K562 (cell line): ENCODE results near the gene NFYC. TPM values are rescaled to one million over a fixed set of nuclear protein-coding genes. Genes with fewer than 3 reads are reported as not detected.

Source experiments
- ASH1L ChIP-seq: fragments of 450-650 bp; IDR thresholded peaks from 2 replicates; pipeline ENCODE4 v1.6.1; 2018; ENCODE audit warnings: borderline replicate concordance, mild to moderate bottlenecking, low read depth; ENCODE audit not compliant: partially characterized antibody
- BRCA1 ChIP-seq, 2 experiments: fragments of 450-650 bp in 1 of 2; sonication (generic) in 1 of 2; formaldehyde crosslinking in 1 of 2; IDR thresholded peaks; 2 replicates each; pipeline versions ENCODE4 v1.5.0 to v1.6.1; 2017 to 2020; ENCODE audit warnings: mild to moderate bottlenecking in 1 of 2, missing genetic modification reagents in 1 of 2
- L3MBTL2 ChIP-seq: fragments of 450-650 bp; IDR thresholded peaks from 2 replicates; pipeline ENCODE4 v1.6.1; 2016; ENCODE audit warnings: mild to moderate bottlenecking, moderate library complexity
- NFIC ChIP-seq: fragments of 450-650 bp; IDR thresholded peaks from 2 replicates; pipeline ENCODE4 v1.6.1; 2017; ENCODE audit warnings: mild to moderate bottlenecking, inconsistent platforms
- NUFIP1 ChIP-seq: fragments of 450-650 bp; IDR thresholded peaks from 2 replicates; pipeline ENCODE4 v1.6.1; 2018; ENCODE audit not compliant: partially characterized antibody
- POLR2G ChIP-seq: fragments of 200-400 bp; formaldehyde crosslinking; IDR thresholded peaks from 2 replicates; pipeline ENCODE4 v1.6.1; 2017; ENCODE audit warnings: low read depth, mild to moderate bottlenecking, antibody characterized with exemption, low read length, moderate library complexity
- RBBP5 ChIP-seq: fragments of 200-600 bp; sonication (generic); IDR thresholded peaks from 2 replicates; pipeline ENCODE4 v1.6.1; 2012; ENCODE audit warnings: borderline replicate concordance, mild to moderate bottlenecking, low read length, control low read depth, inconsistent platforms; ENCODE audit not compliant: insufficient read depth, poor library complexity, severe bottlenecking
- RFX7 ChIP-seq: fragments of 250-450 bp; sonication (Bioruptor Pico); IDR thresholded peaks from 2 replicates; pipeline ENCODE4 v1.5.1; 2021; ENCODE audit warnings: mild to moderate bottlenecking
- WHSC1 ChIP-seq: IDR thresholded peaks from one replicate; pipeline ENCODE4 v1.6.1; 2012; ENCODE audit warnings: low read length, control low read depth, inconsistent platforms
- ZNF354B ChIP-seq: fragments of 250-450 bp; sonication (Bioruptor Pico); IDR thresholded peaks from 2 replicates; pipeline ENCODE4 v1.4.0; 2020
- ZNF77 ChIP-seq: fragments of 250-450 bp; sonication (Bioruptor Pico); IDR thresholded peaks from 2 replicates; pipeline ENCODE4 v1.5.0; 2020
- polyA plus RNA-seq, 8 experiments: library from polyadenylated mRNA; depleted of rRNA in 4 of 8; stranded (reverse) in 5 of 8; unstranded in 3 of 8; fragments of >200 nt; fragmentation: Nextera tagmentation in 2 of 8; fragmentation: Illumina TruSeq in 1 of 8; extraction: Ambion mirVana in 2 of 8; extraction: Trizol in 1 of 8; gene quantifications; 2 replicates each; pipeline versions ENCODE4 v1.2.1 to v1.2.3, GENCODE V29; 2011 to 2014; ENCODE audit warnings: inconsistent platforms in 1 of 8, missing spikeins in 1 of 8
- total RNA-seq, 7 experiments: library from RNA; depleted of rRNA in 6 of 7; stranded (reverse); fragments of >200 nt in 6 of 7; fragmentation: Illumina TruSeq in 2 of 7; extraction: Trizol in 2 of 7; gene quantifications; 2 replicates each; pipeline versions ENCODE4 v1.2.1 to v1.2.3, GENCODE V29; 2011 to 2021; ENCODE audit warnings: low replicate concordance in 1 of 7
- TF ChIP-seq, protein P1 (sequence below): fragments of 150-350 bp; IDR thresholded peaks from 2 replicates; pipeline ENCODE4 v1.6.1; 2014; ENCODE audit warnings: low read depth, mild to moderate bottlenecking, low read length, borderline replicate concordance
- TF ChIP-seq, protein P2 (sequence below), 2 experiments: fragments of 200-800 bp in 1 of 2; sonication (Bioruptor generic) in 1 of 2; sonication (generic) in 1 of 2; formaldehyde crosslinking in 1 of 2; IDR thresholded peaks in 1 of 2; conservative IDR thresholded peaks in 1 of 2; 2 replicates each; pipeline versions ENCODE4 v1.5.0 to v1.6.1; 2016 to 2020; ENCODE audit warnings: missing compliant biosample characterization in 1 of 2, missing genetic modification characterization in 1 of 2, missing genetic modification reagents in 1 of 2
- TF ChIP-seq, protein P3 (sequence below): fragments of 450-650 bp; IDR thresholded peaks from 2 replicates; pipeline ENCODE4 v1.6.1; 2014; ENCODE audit warnings: low read depth, mild to moderate bottlenecking, moderate library complexity, borderline replicate concordance
- TF ChIP-seq, protein P4 (sequence below): sonication (generic); formaldehyde crosslinking; IDR thresholded peaks from 2 replicates; pipeline ENCODE4 v1.9.0; 2022; ENCODE audit warnings: mild to moderate bottlenecking, missing genetic modification reagents
- TF ChIP-seq, protein P5 (sequence below): fragments of 250-450 bp; sonication (Bioruptor Pico); IDR thresholded peaks from 2 replicates; pipeline ENCODE4 v1.8.0; 2021; ENCODE audit warnings: mild to moderate bottlenecking, moderate library complexity
- TF ChIP-seq, protein P6 (sequence below), 2 experiments: fragments of 450-650 bp in 1 of 2; sonication (generic) in 1 of 2; formaldehyde crosslinking in 1 of 2; IDR thresholded peaks in 1 of 2; conservative IDR thresholded peaks in 1 of 2; 2 replicates each; pipeline versions ENCODE4 v1.6.1 to v1.8.1; 2016 to 2023; ENCODE audit warnings: mild to moderate bottlenecking in 2 of 2, moderate library complexity in 2 of 2, inconsistent platforms in 1 of 2, missing genetic modification reagents in 1 of 2

Gene NFYC
- total and polyA plus RNA-seq, 9 of the 15 experiments (the other 6 are each of a cell fraction or from before 2014, with no cell fraction given) = 4.8 to 59.8 (median 41.1) TPM

DNA sequence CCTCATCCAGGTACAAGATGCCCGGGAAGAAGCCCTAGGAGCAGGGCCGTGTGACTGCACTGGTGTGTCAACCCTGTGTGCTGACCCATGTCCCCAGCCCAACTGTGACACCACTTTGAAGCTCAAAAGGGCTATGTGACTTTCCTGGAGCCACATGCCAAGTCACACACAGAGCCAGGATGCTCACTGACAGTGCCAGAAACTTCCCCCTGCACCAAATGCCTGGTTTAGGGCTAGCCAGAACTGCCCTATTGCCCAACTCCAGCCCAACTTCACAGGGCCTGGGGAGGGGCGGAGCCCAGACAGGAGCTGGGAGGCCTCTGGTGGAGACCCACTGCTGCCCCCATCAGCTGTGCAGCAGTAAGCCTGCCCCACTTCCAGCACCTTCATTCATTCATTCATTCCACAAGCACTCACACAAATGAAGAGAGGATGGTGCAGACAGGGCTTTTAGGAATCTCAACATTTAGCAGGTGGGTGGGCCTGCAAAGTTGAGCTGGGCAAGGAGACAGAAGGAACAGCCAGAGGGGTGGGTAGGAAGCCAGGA, 128.8 kb downstream of the NFYC start (continued):
- TF ChIP-seq, protein P1, sequence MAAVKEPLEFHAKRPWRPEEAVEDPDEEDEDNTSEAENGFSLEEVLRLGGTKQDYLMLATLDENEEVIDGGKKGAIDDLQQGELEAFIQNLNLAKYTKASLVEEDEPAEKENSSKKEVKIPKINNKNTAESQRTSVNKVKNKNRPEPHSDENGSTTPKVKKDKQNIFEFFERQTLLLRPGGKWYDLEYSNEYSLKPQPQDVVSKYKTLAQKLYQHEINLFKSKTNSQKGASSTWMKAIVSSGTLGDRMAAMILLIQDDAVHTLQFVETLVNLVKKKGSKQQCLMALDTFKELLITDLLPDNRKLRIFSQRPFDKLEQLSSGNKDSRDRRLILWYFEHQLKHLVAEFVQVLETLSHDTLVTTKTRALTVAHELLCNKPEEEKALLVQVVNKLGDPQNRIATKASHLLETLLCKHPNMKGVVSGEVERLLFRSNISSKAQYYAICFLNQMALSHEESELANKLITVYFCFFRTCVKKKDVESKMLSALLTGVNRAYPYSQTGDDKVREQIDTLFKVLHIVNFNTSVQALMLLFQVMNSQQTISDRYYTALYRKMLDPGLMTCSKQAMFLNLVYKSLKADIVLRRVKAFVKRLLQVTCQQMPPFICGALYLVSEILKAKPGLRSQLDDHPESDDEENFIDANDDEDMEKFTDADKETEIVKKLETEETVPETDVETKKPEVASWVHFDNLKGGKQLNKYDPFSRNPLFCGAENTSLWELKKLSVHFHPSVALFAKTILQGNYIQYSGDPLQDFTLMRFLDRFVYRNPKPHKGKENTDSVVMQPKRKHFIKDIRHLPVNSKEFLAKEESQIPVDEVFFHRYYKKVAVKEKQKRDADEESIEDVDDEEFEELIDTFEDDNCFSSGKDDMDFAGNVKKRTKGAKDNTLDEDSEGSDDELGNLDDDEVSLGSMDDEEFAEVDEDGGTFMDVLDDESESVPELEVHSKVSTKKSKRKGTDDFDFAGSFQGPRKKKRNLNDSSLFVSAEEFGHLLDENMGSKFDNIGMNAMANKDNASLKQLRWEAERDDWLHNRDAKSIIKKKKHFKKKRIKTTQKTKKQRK = no peak
- no peak for TF ChIP-seq NFIC
- TF ChIP-seq, protein P2, sequence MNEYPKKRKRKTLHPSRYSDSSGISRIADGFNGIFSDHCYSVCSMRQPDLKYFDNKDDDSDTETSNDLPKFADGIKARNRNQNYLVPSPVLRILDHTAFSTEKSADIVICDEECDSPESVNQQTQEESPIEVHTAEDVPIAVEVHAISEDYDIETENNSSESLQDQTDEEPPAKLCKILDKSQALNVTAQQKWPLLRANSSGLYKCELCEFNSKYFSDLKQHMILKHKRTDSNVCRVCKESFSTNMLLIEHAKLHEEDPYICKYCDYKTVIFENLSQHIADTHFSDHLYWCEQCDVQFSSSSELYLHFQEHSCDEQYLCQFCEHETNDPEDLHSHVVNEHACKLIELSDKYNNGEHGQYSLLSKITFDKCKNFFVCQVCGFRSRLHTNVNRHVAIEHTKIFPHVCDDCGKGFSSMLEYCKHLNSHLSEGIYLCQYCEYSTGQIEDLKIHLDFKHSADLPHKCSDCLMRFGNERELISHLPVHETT (CRISPR knock-in tag; conservative IDR thresholded peaks at IDR 0.05 in 1 of 2, IDR thresholded peaks at IDR 0.05 in 1 of 2) = no peak
- TF ChIP-seq BRCA1 (IDR thresholded peaks at IDR 0.05) = no peak
- TF ChIP-seq BRCA1 (CRISPR knock-in tag; IDR thresholded peaks at IDR 0.05) = no peak
- TF ChIP-seq ZNF77 = no peak
- TF ChIP-seq, protein P3, sequence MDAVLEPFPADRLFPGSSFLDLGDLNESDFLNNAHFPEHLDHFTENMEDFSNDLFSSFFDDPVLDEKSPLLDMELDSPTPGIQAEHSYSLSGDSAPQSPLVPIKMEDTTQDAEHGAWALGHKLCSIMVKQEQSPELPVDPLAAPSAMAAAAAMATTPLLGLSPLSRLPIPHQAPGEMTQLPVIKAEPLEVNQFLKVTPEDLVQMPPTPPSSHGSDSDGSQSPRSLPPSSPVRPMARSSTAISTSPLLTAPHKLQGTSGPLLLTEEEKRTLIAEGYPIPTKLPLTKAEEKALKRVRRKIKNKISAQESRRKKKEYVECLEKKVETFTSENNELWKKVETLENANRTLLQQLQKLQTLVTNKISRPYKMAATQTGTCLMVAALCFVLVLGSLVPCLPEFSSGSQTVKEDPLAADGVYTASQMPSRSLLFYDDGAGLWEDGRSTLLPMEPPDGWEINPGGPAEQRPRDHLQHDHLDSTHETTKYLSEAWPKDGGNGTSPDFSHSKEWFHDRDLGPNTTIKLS = no peak
- TF ChIP-seq ASH1L = peak; percentile 7
- TF ChIP-seq ZNF354B = no peak
- TF ChIP-seq, protein P4, sequence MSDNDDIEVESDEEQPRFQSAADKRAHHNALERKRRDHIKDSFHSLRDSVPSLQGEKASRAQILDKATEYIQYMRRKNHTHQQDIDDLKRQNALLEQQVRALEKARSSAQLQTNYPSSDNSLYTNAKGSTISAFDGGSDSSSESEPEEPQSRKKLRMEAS (CRISPR knock-in tag) = no peak
- TF ChIP-seq L3MBTL2 = no peak
- TF ChIP-seq, protein P5, sequence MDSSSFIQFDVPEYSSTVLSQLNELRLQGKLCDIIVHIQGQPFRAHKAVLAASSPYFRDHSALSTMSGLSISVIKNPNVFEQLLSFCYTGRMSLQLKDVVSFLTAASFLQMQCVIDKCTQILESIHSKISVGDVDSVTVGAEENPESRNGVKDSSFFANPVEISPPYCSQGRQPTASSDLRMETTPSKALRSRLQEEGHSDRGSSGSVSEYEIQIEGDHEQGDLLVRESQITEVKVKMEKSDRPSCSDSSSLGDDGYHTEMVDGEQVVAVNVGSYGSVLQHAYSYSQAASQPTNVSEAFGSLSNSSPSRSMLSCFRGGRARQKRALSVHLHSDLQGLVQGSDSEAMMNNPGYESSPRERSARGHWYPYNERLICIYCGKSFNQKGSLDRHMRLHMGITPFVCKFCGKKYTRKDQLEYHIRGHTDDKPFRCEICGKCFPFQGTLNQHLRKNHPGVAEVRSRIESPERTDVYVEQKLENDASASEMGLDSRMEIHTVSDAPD (CRISPR knock-in tag) = no peak
- TF ChIP-seq NUFIP1 = no peak
- no peak for TF ChIP-seq WHSC1
- no peak for TF ChIP-seq POLR2G
- TF ChIP-seq, protein P6, sequence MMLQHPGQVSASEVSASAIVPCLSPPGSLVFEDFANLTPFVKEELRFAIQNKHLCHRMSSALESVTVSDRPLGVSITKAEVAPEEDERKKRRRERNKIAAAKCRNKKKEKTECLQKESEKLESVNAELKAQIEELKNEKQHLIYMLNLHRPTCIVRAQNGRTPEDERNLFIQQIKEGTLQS (IDR thresholded peaks at IDR 0.05) = no peak
- TF ChIP-seq, protein P6 (CRISPR knock-in tag; conservative IDR thresholded peaks at IDR 0.05) = no peak
- no peak for TF ChIP-seq RBBP5
- no peak for TF ChIP-seq RFX7 (CRISPR knock-in tag)
